Stimulated activated naive CD8-positive, alpha-beta T cell treated with anti-CD3 and anti-CD28 coated beads, Interleukin-15, Interleukin-2, amounts not matched to agents 100 U/mL and 50 U/mL, for 24 hours (primary cell): ENCODE data around the gene ADISSP.

Source experiments
- ATAC-seq: fragments of 150-1000 bp; cut with Tn5 transposase; one replicate; pipeline ENCODE4 v1.10.0; 2021
- DNase-seq: peaks from one replicate; pipeline ENCODE4 v3.0.0; 2021

The ADISSP gene

DNA sequence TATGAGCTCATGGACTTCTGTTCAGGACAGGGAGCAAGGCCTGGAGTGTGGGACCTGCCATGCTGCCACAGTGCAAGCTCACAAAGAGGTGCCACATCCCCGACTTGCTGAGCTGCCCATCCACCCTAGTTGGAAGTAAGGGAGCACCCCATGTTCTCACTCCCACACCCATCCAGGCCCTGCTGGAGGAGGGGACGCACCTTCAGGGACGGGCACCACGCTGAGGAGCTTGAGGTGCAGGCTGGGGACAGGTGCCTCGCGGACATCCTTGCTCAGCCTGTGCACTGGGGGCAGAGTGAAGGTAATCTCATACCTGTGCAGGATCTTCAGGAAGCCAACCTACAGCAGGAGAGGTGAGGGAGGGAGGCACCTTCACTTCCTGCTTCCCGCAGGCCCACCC is 12.3 kb downstream of the ADISSP start:
- ATAC-seq (no peak), DNase-seq (no peak)

DNA sequence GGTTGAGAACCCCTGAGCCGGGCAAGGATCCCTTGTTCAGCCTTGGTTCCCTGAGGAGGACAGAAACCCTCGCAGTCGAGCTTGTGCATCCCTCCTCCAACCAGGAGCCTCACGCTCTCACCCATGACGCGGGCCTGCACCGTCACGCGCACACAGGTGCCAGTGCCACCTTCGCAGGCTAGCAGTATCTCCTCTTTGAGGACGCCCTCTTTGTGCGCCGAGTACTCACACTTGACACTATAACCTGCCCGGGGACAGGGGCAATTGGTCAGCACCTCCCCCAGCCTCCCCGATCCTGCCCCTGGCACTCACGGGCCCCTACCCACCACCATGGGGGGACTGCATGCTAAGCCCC is 13.3 kb downstream of the ADISSP start:
- DNase-seq = no peak
- no peak for ATAC-seq

DNA sequence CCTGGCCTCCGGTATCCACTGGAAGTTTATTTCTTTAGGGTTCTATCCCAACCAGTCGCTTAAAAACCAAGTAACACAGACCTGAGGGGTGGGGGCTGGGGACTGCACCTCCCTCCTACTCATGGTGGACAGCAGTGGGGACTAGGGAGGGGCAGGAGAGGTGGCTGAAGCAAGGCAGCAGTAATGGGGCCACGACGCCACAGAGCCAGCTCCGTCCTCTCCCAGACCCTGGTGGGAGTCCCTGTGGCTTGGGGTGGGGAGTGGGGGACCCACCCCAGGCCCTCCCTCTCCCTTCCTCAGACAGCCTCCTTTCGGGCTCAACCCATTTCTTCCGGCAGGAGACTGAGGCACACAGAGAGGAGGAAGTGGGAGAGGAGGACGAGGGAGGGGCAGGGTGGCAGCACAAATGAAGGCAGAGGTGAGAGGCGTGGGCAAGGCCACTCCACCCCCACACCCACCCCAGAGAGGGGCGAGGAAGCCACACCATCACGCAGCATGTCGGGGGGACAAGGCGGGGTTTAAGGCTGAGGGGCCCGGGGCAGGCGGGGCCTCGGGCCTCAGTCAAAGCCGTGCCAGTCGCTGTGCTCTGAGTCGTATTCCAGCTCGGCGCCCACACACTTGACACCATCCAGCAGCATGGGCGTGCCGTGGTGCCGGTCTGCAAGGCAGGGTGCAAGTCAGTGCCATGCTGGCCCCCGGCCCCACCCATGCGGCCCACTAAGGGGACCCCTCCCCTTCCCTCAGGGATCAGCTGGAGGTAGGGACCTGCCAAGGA is 13.9 kb downstream of the ADISSP start:
- no peak for DNase-seq
- ATAC-seq = no peak

DNA sequence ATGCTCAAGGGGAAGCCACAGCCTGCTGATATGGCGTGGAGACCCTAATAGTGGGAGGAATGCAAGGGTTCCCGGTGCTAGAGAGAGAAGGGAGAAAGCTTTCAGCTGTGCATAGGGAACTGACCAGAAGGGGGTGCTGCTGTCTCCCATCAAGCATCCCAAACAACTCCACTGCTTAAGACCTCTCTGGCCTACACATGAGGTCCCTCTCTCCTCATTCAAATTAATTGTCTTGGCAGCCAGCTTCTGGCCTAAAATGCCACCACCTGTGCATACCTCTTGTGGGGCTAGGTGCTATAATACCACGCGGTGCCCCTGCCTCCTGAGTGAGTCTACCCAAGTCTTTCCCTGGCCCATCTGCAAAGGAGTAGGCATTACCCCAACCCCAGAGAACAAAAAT is 14.5 kb downstream of the ADISSP start:
- ATAC-seq (no peak), DNase-seq (peak; percentile 69)

DNA sequence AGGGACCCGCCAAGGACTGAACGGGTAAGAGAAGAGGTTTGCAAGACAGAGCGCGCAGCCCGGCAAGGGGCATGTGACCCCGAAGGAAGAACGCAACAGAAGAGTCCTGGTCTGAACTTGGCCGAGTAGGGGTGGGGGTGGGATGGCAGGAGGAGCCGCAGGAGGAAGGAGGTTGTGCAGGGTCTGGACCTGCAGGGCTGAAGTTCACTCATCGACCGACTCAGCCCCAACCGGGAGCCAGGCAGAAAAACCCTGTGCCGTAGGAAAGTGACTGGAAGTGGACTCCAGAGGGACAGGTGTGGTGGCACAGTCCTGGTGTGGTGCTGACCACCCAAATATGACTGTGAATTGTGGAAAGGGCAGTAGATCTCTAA is 15.2 kb downstream of the ADISSP start:
- DNase-seq (no peak), ATAC-seq (no peak)

DNA sequence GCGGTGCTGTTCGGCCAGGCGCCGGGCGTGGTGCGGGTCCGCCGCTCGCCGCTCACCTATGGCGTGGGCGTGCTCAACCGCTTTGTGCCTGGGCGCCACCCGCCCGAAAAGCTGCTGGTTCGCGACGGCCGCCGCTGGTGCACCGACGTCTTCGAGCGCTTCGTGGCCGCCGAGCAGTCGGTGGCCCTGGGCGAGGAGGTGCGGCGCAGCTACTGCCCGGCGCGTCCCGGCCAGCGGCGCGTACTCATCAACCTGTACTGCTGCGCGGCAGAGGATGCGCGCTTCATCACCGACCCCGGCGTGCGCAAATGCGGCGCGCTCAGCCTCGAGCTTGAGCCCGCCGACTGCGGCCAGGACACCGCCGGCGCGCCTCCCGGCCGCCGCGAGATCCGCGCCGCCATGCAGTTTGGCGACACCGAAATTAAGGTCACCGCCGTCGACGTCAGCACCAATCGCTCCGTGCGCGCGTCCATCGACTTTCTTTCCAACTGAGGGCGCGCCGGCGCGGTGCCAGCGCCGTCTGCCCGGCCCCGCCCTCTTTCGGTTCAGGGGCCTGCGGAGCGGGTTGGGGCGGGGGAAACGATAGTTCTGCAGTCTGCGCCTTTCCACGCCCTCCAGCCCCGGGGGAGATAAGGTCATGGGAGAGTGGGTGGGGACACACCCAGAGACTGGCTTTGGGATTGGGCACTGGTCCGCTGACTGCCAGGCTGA is 15.7 kb downstream of the ADISSP start:
- ATAC-seq (peak; percentile 84), DNase-seq (peak; percentile 82)

DNA sequence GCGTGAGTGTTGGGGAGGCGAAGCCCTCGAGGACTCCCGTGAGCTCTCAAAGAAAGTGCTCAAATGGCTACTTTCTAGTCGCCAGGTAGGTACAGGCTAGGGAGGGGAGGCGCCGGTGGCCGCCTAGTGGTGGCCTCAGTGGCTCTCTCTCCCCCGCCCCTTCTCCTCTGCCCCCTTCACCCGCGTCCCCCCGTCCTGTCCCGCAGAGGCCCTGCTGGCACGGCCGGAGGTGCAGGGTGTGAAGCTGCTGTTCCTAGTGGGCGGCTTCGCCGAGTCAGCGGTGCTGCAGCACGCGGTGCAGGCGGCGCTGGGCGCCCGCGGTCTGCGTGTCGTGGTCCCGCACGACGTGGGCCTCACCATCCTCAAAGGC is 16.3 kb downstream of the ADISSP start:
- DNase-seq = no peak
- no peak for ATAC-seq

DNA sequence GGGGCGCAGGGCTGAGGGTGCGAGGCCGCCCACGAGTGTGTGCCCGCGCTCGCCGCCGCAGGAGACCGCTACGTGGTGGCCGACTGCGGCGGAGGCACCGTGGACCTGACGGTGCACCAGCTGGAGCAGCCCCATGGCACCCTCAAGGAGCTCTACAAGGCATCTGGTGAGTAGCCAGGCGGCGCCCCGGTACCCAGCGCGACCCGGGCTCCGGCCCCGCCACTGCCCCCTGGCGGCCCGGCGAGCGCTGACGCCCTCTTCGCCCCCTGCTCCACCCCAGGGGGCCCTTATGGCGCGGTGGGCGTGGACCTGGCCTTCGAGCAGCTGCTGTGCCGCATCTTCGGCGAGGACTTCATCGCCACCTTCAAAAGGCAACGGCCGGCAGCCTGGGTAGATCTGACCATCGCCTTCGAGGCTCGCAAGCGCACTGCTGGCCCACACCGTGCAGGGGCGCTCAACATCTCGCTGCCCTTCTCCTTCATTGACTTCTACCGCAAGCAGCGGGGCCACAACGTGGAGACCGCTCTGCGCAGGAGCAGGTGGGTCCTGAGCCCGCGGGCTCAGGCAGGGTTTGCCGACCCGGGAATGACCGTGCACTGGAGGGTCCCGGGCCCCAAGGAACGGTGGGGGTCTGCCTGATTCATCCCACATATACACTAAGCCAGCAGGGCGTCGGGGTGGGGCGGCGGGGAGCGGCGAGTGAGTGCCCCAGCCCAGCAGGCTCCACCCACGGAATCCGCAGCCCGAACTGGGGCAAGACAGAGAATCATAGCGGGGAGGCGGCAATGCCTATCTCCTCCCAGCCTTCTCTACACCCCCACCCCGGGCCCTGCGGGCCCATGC is 17.6 kb downstream of the ADISSP start:
- peak; percentile 40 for ATAC-seq

DNA sequence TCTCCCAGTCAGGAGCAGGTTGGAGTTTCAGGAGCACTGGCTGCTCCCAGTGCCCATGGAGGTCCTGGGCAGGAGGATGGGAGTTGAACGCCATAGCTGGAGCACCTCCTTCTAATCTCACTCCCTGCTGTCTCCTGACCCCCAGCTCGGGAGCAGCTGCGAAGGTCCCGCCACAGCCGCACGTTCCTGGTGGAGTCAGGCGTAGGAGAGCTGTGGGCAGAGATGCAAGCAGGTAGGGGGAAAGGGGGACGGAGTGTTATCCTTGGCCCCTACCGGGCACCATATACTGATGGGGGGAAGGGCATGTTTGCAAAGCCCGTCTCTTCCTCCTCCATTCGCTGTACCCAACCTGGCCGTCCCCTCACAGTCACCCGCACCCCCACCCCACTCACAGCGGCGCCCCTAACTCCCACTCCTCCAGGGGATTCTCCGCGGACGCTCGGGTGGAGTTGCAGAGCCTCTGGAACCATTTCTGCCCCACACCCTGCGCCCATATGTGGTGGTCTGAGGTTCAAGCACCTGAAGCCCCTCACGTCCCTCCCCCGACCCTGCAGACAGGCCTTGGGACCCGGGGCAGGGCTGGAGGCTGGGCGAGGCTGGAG is 18.4 kb downstream of the ADISSP start:
- ATAC-seq (no peak), DNase-seq (no peak)

More for the DNA sequence above, 17.6 kb downstream of the ADISSP start:
- peak; percentile 67 for DNase-seq

DNA sequence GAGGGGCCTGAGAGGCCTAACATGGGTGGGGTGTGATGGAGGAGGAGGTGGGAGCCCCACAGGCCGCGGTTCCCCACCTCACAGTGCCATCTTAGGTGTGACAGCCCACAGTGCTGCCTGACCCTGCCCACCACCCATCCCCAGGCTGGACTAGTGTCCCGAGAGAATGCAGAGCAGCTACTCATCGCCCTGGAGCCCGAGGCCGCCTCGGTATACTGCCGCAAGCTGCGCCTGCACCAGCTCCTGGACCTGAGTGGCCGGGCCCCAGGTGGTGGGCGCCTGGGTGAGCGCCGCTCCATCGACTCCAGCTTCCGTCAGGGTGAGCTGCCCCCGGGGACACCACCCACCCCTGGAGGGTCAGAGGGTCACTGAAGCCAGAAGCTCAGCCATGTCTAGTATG is 19.5 kb downstream of the ADISSP start:
- DNase-seq (no peak), ATAC-seq (no peak)

DNA sequence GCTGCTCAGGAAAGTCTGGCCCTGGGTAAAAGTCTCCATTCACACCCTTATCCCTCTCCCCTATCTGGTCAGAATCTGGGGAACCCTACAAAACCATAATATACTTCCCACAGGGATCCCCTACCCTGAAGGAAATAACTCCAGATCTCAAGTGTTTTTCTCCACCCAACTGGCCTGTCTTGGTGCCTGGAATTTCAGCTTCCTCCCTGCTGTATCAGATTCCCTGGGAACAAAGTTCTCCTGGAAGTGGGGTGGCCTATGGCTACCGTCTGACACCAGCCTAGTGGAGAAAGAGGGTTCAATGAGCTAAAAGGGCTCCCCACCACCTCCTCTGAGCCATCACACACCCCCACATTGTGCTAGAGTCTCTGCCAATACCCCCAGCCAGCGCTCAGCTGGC is 20.1 kb downstream of the ADISSP start:
- ATAC-seq = no peak

DNA sequence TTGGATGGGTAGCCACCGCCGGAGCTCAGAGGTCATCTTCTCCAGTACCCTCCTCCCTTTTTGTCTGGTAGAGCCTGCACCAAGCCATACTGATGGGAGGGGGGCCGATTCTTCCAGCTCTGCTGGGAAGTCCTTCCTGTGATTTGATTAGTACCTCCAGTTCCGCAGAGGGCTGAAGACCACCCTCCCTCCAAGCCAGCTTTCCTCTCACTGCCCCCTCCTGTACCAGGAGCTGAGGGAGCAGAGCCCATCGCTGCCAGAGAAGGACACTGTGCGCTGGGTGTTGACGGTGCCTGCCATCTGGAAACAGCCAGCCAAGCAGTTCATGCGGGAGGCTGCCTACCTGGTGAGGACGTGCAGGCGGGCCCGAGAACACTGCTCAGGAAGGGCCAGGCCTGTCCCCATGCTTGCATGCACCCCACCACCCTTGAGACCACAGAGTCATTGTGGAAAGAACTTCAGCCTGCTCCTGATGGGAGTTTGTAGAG is 21.8 kb downstream of the ADISSP start:
- DNase-seq = no peak
- ATAC-seq = no peak

More for the DNA sequence above, 20.1 kb downstream of the ADISSP start:
- no peak for DNase-seq

DNA sequence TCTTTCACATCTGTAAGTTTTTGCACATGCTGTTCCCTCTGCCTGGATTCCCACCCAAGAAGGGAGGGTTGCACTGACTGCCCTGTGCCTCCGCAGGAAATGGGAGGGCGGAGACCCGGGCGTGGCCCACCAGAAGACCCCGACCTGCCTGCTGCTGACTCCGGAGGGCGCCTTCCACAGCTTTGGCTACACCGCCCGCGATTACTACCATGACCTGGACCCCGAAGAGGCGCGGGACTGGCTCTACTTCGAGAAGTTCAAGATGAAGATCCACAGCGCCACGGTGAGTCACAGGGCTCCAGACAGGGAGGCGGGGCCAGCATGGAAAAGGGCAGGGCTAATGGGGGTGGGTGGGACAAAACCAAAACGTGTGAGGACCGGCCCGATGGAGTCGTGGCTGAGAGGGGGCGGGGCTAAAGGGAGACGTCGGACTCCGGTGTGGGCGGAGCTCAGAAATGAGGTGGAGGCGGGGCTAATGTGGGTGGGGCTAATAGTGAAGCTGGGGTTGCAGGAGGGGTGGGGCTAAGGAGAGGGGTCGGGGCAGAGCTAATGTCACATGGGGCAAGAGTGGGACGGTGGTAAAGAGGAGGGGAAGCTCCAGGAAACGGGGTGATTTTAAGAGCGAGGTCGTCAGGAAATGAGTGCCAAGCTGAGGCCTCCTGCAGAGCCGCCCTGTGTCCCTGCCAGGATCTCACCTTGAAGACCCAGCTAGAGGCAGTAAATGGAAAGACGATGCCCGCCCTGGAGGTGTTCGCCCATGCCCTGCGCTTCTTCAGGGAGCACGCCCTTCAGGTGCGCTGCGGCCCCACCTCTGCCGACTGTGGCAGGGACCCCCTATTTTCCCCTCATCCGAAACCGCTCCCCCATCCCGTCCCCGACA is 22.5 kb downstream of the ADISSP start:
- peak; percentile 76 for DNase-seq
- ATAC-seq = peak; percentile 48

DNA sequence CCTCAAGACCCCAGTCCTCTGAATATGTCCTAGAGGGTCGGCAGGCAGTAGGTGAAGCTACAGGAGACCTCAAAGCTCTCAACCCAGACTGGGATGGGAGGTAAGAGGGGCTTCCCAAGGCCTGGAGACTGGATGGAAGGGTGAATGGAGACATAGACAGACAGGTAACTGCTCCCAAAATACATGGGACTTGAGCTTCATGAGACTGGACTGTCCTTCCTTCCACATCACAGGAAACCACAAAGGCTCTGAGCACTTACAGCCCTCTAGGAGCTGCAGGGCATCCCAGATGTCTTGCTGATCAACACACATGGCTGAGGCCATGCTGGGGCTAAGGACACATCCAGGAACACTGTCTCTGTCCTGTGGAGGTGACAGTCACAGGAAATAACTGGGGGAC is 23.5 kb downstream of the ADISSP start:
- ATAC-seq = no peak

DNA sequence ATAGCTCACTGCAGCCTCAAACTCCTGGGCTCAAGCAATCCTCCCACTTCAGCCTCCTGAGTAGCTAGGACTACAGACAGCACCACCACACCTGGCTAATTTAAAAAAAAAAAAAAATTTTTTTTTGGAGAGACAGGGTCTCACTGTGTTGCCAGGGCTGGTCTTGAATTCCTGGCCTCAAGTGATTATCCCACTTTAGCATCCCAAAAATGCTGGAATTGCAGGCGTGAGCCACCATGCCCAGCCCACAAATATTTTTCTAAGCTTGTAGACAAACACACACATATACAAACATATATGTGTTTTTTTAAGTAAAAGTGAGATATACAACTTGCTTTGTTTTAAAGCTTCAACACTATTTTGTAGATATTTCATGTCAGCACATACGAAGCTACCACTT is 24.3 kb downstream of the ADISSP start:
- ATAC-seq (no peak), DNase-seq (no peak)

More for the DNA sequence above, 23.5 kb downstream of the ADISSP start:
- no peak for DNase-seq

DNA sequence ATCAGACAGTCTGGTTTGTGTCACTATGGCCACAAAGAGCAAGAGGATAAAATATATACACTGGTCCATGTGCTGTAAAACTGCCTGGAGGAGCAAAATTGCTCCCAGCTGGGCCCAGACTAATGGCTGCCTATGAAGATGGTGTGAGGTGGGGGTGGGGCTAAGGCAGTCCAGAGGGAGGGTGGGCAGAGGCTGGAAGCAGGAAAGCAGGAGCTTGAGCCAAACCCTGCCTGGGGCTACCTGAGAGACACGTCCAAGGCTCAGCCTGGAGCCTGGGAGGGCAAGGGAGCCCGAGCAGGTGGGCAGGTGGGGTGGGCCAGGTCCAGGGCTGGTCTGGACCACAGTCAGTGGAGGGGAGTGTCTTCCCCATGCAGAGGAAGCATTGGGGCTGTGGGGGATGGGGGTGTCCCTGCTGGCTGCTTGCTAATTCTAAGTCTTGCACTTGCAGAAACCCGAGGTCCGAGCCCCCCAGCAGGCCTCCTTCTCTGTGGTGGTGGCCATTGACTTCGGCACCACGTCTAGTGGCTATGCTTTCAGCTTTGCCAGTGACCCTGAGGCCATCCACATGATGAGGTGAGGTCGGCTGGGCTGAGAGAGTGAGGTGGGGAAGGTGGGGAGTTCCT is 25.6 kb downstream of the ADISSP start:
- DNase-seq (no peak), ATAC-seq (no peak)

DNA sequence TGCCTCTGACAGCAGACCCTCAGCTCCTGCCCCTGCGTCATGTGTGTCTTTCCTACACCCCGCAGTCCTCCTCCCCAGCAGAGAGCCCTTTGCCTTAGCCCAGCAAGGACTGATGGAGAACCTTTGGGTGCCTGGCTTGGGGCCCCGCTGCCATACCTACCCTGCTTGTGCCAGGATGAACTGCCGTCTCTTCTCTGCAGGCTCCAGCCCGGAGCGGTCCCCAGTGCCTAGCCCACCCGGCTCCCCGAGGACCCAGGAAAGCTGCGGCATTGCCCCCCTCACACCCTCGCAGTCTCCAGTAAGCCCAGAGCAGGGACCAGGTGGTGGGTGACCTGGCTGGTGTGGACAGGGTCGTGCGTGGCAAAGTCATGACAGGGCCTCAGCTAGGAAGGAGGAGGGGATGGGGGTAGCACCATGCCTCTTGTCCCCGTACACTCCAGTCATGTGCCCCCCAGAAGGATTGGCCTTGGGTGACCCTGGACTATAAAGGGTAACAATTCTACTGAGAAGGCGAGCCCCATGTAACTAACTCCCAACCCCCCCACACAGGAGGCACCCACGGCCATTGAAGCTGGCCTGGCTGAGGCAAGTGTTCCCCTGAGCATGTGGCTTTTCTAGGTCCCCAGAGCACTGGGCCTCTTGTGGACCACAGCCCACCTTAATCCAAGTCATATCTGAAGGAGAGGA is 26.8 kb downstream of the ADISSP start:
- no peak for ATAC-seq

DNA sequence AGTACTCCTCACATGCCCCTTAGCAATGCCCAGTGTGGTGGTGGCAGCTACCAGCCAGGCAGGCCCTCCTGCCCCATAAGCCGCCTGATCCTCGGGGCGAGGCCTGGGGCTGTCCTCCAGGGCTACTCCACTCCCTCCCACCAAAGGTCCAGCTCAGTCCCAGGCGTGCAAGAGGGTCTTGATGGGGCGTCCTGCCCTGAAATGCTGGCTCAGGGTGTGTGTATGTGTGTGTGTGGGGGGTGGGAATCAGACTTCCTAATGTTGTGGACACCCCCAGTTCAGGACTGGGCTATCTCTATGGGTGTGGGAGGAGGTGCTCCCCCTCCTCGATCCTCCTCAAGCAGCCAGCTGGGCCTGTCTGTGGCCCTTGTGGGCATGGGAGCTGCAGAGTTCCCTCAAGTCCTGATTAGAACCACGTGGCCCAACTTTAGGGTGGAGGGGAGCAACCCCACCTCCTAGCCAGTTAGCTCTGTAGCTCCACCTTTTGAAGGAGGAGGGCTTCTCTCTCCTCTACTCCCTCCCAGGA is 27.6 kb downstream of the ADISSP start:
- no peak for DNase-seq
- no peak for ATAC-seq

More for the DNA sequence above, 26.8 kb downstream of the ADISSP start:
- no peak for DNase-seq

DNA sequence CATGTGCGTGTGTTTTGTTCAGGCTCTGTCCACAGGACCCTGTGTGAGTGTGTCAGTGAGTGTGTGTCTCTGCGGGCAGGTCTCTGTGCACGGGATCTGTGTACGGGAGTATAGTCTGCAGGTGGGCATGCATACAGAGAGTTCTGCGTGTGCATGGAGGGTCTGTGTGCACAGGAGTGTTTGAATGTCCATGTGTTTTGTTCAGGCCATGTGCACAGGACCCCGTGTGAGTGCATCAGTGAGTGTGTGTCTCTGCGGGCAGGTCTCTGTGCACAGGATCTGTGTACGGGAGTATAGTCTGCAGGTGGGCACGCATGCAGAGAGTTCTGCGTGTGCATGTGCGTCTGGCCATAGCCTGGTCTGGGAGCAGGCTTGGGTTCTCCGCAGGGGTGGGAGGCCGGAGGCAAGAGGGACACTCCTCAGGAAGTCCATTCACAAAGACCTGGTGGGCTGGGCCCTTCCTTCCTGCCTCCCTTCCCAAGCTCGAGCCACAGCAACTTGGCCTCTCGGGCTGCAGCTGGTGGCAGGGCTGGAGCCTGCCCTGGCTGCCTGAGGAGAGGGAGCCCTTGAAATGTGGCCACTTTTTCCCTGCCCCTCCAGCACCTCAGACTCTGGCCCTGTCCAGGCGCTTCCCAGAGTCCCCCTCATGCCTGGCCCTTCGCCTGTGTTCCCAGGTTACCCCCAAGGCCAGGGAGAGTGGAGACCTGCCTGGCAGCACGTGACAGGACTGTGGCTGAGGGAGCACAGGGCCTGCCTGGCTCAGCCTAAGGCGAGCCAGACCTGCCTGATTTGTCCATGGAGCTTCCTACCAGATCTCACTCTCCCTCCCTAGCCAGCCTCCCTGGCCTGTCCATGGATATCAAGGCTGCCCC is 28.3 kb downstream of the ADISSP start:
- ATAC-seq (no peak), DNase-seq (no peak)
